Measurements from ENCODE around the gene AKR7A3. TPM values are rescaled to one million over a fixed set of nuclear protein-coding genes. Genes with fewer than 3 reads are reported as not detected.
"Not testable (repeated sequence)": the region's sequence is repeated elsewhere in the genome, so short reads cannot be mapped to it uniquely, and the experiment has no call there.

Gene AKR7A3
- total RNA-seq, 1 donor from 2014 or later = 1.5 TPM

DNA sequence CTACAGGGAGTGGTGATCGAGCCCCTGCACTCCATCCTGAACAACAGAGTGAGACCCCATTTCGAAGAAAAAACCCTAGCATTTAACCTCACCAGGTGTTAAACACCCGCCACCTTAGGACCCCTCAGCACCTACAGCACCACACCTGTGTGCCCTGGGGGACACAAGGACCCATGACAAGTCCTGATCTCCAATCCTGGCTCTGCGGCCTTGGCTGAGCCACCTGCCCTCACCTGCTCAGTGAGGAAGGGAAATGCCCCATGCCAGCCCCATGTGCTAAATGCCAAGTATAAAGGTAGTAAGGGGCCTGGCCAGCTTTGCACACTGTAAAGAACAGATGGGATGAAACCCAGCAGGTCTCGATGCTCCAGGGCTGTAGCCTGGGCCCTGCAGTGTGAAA, 25.8 kb downstream of the AKR7A3 start:
- H3K27me3 Mint-ChIP-seq (ENCODE audit: unreplicated experiment) = no peaks in the 10 kb centered on the region
- no peak overlapping the region for H3K4me3 Mint-ChIP-seq (ENCODE audit: unreplicated experiment)
- no peak for DNase-seq (ENCODE audit: extremely low spot score, unreplicated experiment)
- peaks cover 15% of the 10 kb centered on the region for H3K36me3 Mint-ChIP-seq (ENCODE audit: unreplicated experiment)
- H3K9me3 Mint-ChIP-seq (ENCODE audit: unreplicated experiment) = no peaks in the 10 kb centered on the region
- H3K4me1 Mint-ChIP-seq (ENCODE audit: unreplicated experiment) = no peaks in the 10 kb centered on the region
- TF ChIP-seq CTCF (IDR thresholded peaks at IDR 0.05) = no peak
- H3K27ac Mint-ChIP-seq (ENCODE audit: unreplicated experiment) = no peak overlapping the region

DNA sequence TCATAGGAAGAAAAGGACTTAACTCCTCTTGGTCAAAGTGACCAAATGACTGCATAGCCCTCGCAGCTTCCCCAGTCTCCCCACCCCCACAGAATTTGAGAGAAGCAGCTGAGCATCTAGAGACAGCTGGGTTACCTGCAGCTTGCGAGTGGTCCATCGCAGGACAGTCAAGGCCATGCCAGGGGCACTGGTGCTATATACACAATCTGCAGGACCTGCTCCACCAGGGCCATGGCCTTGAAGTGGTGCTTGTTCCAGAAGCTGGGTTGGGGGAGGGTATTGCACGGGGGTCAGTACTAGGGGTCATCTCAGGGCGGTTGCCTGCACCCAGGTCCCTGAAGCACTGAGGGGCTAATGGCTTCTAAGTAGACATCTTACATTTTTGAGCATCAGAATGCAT, 26.5 kb downstream of the AKR7A3 start:
- H3K36me3 Mint-ChIP-seq (ENCODE audit: unreplicated experiment) = peaks cover 18% of the 10 kb centered on the region
- H3K9me3 Mint-ChIP-seq (ENCODE audit: unreplicated experiment) = no peaks in the 10 kb centered on the region
- no peaks in the 10 kb centered on the region for H3K27me3 Mint-ChIP-seq (ENCODE audit: unreplicated experiment)
- DNase-seq (ENCODE audit: extremely low spot score, unreplicated experiment) = no peak
- TF ChIP-seq CTCF (IDR thresholded peaks at IDR 0.05) = no peak
- H3K27ac Mint-ChIP-seq (ENCODE audit: unreplicated experiment) = no peak overlapping the region
- H3K4me1 Mint-ChIP-seq (ENCODE audit: unreplicated experiment) = no peaks in the 10 kb centered on the region
- H3K4me3 Mint-ChIP-seq (ENCODE audit: unreplicated experiment) = no peak overlapping the region

GRCh38 chr1:19260211-19261138, 28.1 kb downstream of the AKR7A3 start:
- Mint-ChIP-seq H3K36me3 (ENCODE audit: unreplicated experiment) (peaks cover 17% of the 10 kb centered on the region), H3K27ac (ENCODE audit: unreplicated experiment) (no peak overlapping the region)
- no peak for TF ChIP-seq CTCF (IDR thresholded peaks at IDR 0.05)

GRCh38 chr1:19258353-19258752, 30.2 kb downstream of the AKR7A3 start:
- no peak for DNase-seq (ENCODE audit: extremely low spot score, unreplicated experiment)
- Mint-ChIP-seq H3K27ac (ENCODE audit: unreplicated experiment) (no peak overlapping the region), H3K36me3 (ENCODE audit: unreplicated experiment) (peaks cover 17% of the 10 kb centered on the region), H3K4me1 (ENCODE audit: unreplicated experiment) (peaks cover 4% of the 10 kb centered on the region), H3K9me3 (ENCODE audit: unreplicated experiment) (no peaks in the 10 kb centered on the region), H3K27me3 (ENCODE audit: unreplicated experiment) (no peaks in the 10 kb centered on the region), H3K4me3 (ENCODE audit: unreplicated experiment) (no peak overlapping the region)
- no peak for TF ChIP-seq CTCF (IDR thresholded peaks at IDR 0.05)

More at GRCh38 chr1:19260211-19261138, 28.1 kb downstream of the AKR7A3 start:
- Mint-ChIP-seq H3K4me1 (ENCODE audit: unreplicated experiment) (no peaks in the 10 kb centered on the region), H3K9me3 (ENCODE audit: unreplicated experiment) (no peaks in the 10 kb centered on the region), H3K4me3 (ENCODE audit: unreplicated experiment) (no peak overlapping the region), H3K27me3 (ENCODE audit: unreplicated experiment) (no peaks in the 10 kb centered on the region)
- DNase-seq (ENCODE audit: extremely low spot score, unreplicated experiment) = no peak

DNA sequence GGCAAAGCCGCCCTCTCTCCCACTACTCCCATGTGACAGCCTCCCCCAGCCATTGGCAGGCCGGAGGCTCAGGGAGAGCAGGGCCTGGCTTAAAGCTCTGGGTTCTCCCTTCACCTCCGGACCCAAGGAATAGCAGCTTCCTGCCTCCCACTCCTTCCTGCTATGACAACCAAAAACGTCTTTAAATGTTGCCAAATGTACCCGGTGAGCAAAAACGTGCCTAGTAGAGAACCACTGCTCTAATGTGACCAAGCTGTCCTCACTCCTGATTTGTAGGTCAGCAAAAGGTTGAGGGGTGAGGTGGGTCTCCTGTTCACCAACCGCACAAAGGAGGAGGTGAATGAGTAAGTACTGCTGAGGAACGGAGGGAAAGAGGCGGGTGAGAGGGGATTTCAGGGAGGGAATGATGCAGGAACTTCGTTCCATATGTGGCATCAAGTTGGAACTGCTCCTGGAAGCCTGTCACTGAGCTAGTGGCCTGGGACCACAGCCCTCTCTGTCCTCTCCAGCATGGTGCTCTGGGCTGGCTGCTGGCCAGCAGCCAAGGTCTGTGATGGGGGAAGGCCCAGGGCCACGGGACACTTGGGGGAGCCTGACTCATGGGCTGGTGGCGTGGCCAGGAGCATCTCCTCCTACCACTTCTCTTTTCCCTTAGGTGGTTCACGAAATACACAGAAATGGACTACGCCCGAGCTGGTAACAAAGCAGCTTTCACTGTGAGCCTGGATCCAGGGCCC, 31.2 kb downstream of the AKR7A3 start:
- no peak for TF ChIP-seq CTCF (IDR thresholded peaks at IDR 0.05)
- H3K27me3 Mint-ChIP-seq (ENCODE audit: unreplicated experiment) = no peaks in the 10 kb centered on the region
- H3K9me3 Mint-ChIP-seq (ENCODE audit: unreplicated experiment) = no peaks in the 10 kb centered on the region
- no peak overlapping the region for H3K4me3 Mint-ChIP-seq (ENCODE audit: unreplicated experiment)
- H3K27ac Mint-ChIP-seq (ENCODE audit: unreplicated experiment) = no peak overlapping the region
- peaks cover 12% of the 10 kb centered on the region for H3K4me1 Mint-ChIP-seq (ENCODE audit: unreplicated experiment)
- H3K36me3 Mint-ChIP-seq (ENCODE audit: unreplicated experiment) = peaks cover 17% of the 10 kb centered on the region
- DNase-seq (ENCODE audit: extremely low spot score, unreplicated experiment) = no peak

DNA sequence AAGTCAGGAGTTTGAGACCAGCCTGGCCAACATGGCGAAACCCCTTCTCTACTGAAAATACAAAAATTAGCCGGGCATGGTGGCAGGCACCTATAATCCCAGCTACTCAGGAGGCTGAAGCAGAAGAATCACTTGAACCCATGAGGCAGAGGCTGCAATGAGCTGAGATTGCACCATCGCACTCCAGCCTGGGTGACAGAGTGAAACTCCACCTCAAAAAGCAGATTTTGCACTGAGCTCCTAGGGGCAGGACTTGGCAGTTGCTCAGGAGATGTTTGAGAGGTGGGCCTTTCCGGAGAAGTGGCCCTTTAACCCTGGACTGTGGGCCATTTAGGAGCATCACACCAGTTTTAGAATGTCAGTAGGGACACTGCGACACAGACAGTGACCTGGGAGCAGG, 32.3 kb downstream of the AKR7A3 start:
- Mint-ChIP-seq H3K4me1 (ENCODE audit: unreplicated experiment) (peaks cover 12% of the 10 kb centered on the region), H3K36me3 (ENCODE audit: unreplicated experiment) (peaks cover 17% of the 10 kb centered on the region)
- not testable (repeated sequence) for H3K27ac Mint-ChIP-seq (ENCODE audit: unreplicated experiment); DNase-seq (ENCODE audit: extremely low spot score, unreplicated experiment); H3K27me3 Mint-ChIP-seq (ENCODE audit: unreplicated experiment); H3K9me3 Mint-ChIP-seq (ENCODE audit: unreplicated experiment); H3K4me3 Mint-ChIP-seq (ENCODE audit: unreplicated experiment)
